Lung (tissue), 12 donors: ENCODE measurements around the gene CHST13. TPM values are rescaled to one million over a fixed set of nuclear protein-coding genes. Genes with fewer than 3 reads are reported as not detected.

Source experiments
- ATAC-seq: fragments of 200-7000 bp; cut with Tn5 transposase; one replicate; pipeline ENCODE4 v1.9.1; 2020; ENCODE audit warnings: moderate number of reproducible peaks; ENCODE audit not compliant: insufficient read depth, low FRiP score
- DNase-seq, 3 donors: peaks; one replicate each; pipeline ENCODE4 v3.0.0-alpha.2; 2013 to 2017
- H3K27ac ChIP-seq, 2 donors: one replicate each; pipeline ENCODE4 v1.5.1; 2013; ENCODE audit warnings: mild to moderate bottlenecking in 2 of 2, moderate library complexity in 2 of 2, control low read depth in 1 of 2, inconsistent platforms in 1 of 2, low read depth in 1 of 2, low read length in 1 of 2
- H3K27me3 ChIP-seq, 3 donors: one replicate each; pipeline ENCODE4 v1.5.1; 2013; ENCODE audit warnings: low read length in 2 of 3; ENCODE audit not compliant: control insufficient read depth in 3 of 3, insufficient read depth in 3 of 3
- H3K36me3 ChIP-seq, 4 donors: one replicate each; pipeline ENCODE4 v1.5.1; 2013; ENCODE audit warnings: low read length in 4 of 4, mild to moderate bottlenecking in 1 of 4, moderate library complexity in 1 of 4; ENCODE audit not compliant: control insufficient read depth in 4 of 4, insufficient read depth in 4 of 4
- H3K4me1 ChIP-seq, 5 donors: one replicate each; pipeline ENCODE4 v1.5.1; 2013; ENCODE audit warnings: low read length in 5 of 5, mild to moderate bottlenecking in 2 of 5, moderate library complexity in 1 of 5; ENCODE audit not compliant: control insufficient read depth in 5 of 5, insufficient read depth in 5 of 5
- H3K4me3 ChIP-seq: one replicate; pipeline ENCODE4 v1.5.1; 2013; ENCODE audit warnings: mild to moderate bottlenecking, control low read depth, moderate library complexity
- H3K9ac ChIP-seq, 2 donors: one replicate each; pipeline ENCODE4 v1.5.1; 2013; ENCODE audit warnings: low read length in 2 of 2, control low read depth in 1 of 2; ENCODE audit not compliant: insufficient read depth in 1 of 2
- H3K9me3 ChIP-seq, 4 donors: one replicate each; pipeline ENCODE4 v1.5.1; 2013; ENCODE audit warnings: low read length in 3 of 4, mild to moderate bottlenecking in 1 of 4, moderate library complexity in 1 of 4; ENCODE audit not compliant: control insufficient read depth in 4 of 4, insufficient read depth in 3 of 4
- CTCF ChIP-seq: IDR thresholded peaks from 2 replicates; pipeline ENCODE4 v1.5.1; 2012; ENCODE audit warnings: mild to moderate bottlenecking; ENCODE audit errors: control extremely low read depth, extremely low read depth
- WGBS, 2 donors: extraction: QIAGEN DNeasy Blood & Tissue Kit; methylation state at CpG; one replicate each; pipeline ENCODE4 v1.1.7; 2013; 5-methylcytosine and 5-hydroxymethylcytosine counted together
- polyA plus RNA-seq, 2 donors: library from polyadenylated mRNA; stranded (reverse); fragments of 200-250 nt; gene quantifications; one replicate each; pipeline ENCODE4 v1.2.1, GENCODE V29; 2013
- total RNA-seq, 2 donors: library from RNA; depleted of rRNA in 1 of 2; stranded (reverse); fragments of >200 nt in 1 of 2; gene quantifications; one replicate each; pipeline ENCODE4 v1.2.1, GENCODE V29; 2014 to 2021
- donor health status: control.
- donor health status: control.
- donor health status: Bipolar disorder and iron deficiency.
- donor health status: healthy.
- donor health status: DM: yes; HTN: yes; CAD: no.

The CHST13 gene
- total and polyA plus RNA-seq, 4 donors: 0.51 to 3.6 (median 1.7) TPM

GRCh38 chr3:126512916-126513650 is 10.9 kb upstream of the CHST13 start:
- no peak for DNase-seq
- WGBS, 2 donors: 83 to 85% methylated on average over 12 of the region's 12 CpGs
- H3K4me1 ChIP-seq: peaks cover 0 to 11% (median 0%) of the 10 kb centered on the region in 5 donors
- no peak for TF ChIP-seq CTCF
- ATAC-seq: no peak
- no peaks in the 10 kb centered on the region for H3K36me3 ChIP-seq
- no peak overlapping the region for H3K9ac ChIP-seq
- no peaks in the 10 kb centered on the region for H3K9me3 ChIP-seq
- H3K27me3 ChIP-seq: no peaks in the 10 kb centered on the region
- H3K4me3 ChIP-seq: no peak overlapping the region
- H3K27ac ChIP-seq: no peak overlapping the region

GRCh38 chr3:126514161-126514560 is 9.8 kb upstream of the CHST13 start:
- Histone ChIP-seq H3K4me3 (no peak overlapping the region), H3K9ac (no peak overlapping the region), H3K9me3 (no peaks in the 10 kb centered on the region), H3K36me3 (no peaks in the 10 kb centered on the region), H3K4me1 (peaks cover 0 to 11% (median 0%) of the 10 kb centered on the region in 5 donors), H3K27ac (no peak overlapping the region), H3K27me3 (no peaks in the 10 kb centered on the region)
- ATAC-seq (no peak), DNase-seq (no peak)
- TF ChIP-seq CTCF: no peak
- WGBS, 2 donors: 88 to 94% methylated on average over 11 of the region's 11 CpGs

- peaks cover 0 to 6% (median 0%) of the 10 kb centered on the region in 5 donors for H3K4me1 ChIP-seq
- no peak overlapping the region for H3K27ac ChIP-seq
- DNase-seq: no peak
- no peak for ATAC-seq
- TF ChIP-seq CTCF: no peak
- H3K9ac ChIP-seq: no peak overlapping the region
- no peaks in the 10 kb centered on the region for H3K9me3 ChIP-seq
- no peak overlapping the region for H3K4me3 ChIP-seq
- WGBS, 2 donors: 86 to 93% methylated on average over 8 of the region's 8 CpGs
- H3K36me3 ChIP-seq: no peaks in the 10 kb centered on the region
- H3K27me3 ChIP-seq: no peaks in the 10 kb centered on the region
These were observed 8.8 kb upstream of the CHST13 start for GRCh38 chr3:126515066-126515706.
